HEK293 (cell line): ENCODE results near the gene GMPR.
A peak's percentile ranks its signal among the peaks of the same experiment; 100 is the strongest.

ENCODE experiments used
- CTCF ChIA-PET: fragments of 350-600 bp; formaldehyde crosslinking; extraction: SDS; loops from one replicate; lab custom pipeline; 2021; ENCODE audit warnings: antibody characterized with exemption; lab: Yijun Ruan, JAX
- POLR2A ChIA-PET: fragments of 300-600 bp; formaldehyde crosslinking; extraction: SDS; loops from one replicate; lab custom pipeline; 2020; ENCODE audit warnings: antibody characterized with exemption, inconsistent platforms; lab: Yijun Ruan, JAX
- H3K27ac ChIP-seq: fragments of 200-500 bp; sonication (Bioruptor generic); 2 replicates; pipeline ENCODE4 v1.5.1; 2014; ENCODE audit warnings: low read depth, low read length, control low read depth, inconsistent platforms; ENCODE audit errors: extremely low read depth
- H3K36me3 ChIP-seq, 2 experiments: fragments of 200-500 bp in 1 of 2; sonication (Bioruptor generic) in 1 of 2; 1 replicate in 1 of 2; 2 replicates in 1 of 2; pipeline ENCODE4 v1.5.1; 2014 to 2017; ENCODE audit warnings: inconsistent platforms in 2 of 2, low read length in 2 of 2; ENCODE audit not compliant: control insufficient read depth in 2 of 2, insufficient read depth in 1 of 2
- H3K4me1 ChIP-seq: fragments of 200-500 bp; sonication (Bioruptor generic); 2 replicates; pipeline ENCODE4 v1.5.1; 2014; ENCODE audit warnings: mild to moderate bottlenecking, low read length, inconsistent platforms; ENCODE audit not compliant: control insufficient read depth, insufficient read depth
- H3K4me3 ChIP-seq: 2 replicates; pipeline ENCODE4 v1.5.1; 2011; ENCODE audit warnings: low read depth, mild to moderate bottlenecking, control low read depth, low read length, moderate library complexity
- H3K9me3 ChIP-seq: fragments of 200-500 bp; sonication (Bioruptor generic); 2 replicates; pipeline ENCODE4 v1.5.1; 2014; ENCODE audit warnings: low read depth, low read length, inconsistent platforms; ENCODE audit not compliant: control insufficient read depth, insufficient read depth
- BCL11B ChIP-seq: fragments of 450-650 bp; formaldehyde crosslinking; IDR thresholded peaks from 2 replicates; pipeline ENCODE4 v1.5.1; 2016; ENCODE audit warnings: low read depth, missing biosample characterization, missing genetic modification characterization
- HOXA7 ChIP-seq: sonication (generic); formaldehyde crosslinking; IDR thresholded peaks from 2 replicates; pipeline ENCODE4 v1.8.1; 2022; ENCODE audit warnings: missing genetic modification reagents, borderline replicate concordance
- HOXD13 ChIP-seq: sonication (generic); formaldehyde crosslinking; IDR thresholded peaks from 2 replicates; pipeline ENCODE4 v1.8.0; 2022; ENCODE audit warnings: missing genetic modification reagents, borderline replicate concordance
- IKZF3 ChIP-seq: fragments of 450-650 bp; IDR thresholded peaks from 2 replicates; pipeline ENCODE4 v1.5.0; 2018; ENCODE audit warnings: missing biosample characterization, mild to moderate bottlenecking, missing genetic modification characterization, moderate library complexity
- PRDM2 ChIP-seq: fragments of 450-650 bp; formaldehyde crosslinking; IDR thresholded peaks from 2 replicates; pipeline ENCODE4 v1.5.1; 2016; ENCODE audit warnings: missing biosample characterization, missing genetic modification characterization, borderline replicate concordance
- PRDM4 ChIP-seq: fragments of 450-650 bp; formaldehyde crosslinking; IDR thresholded peaks from 2 replicates; pipeline ENCODE4 v1.5.1; 2017; ENCODE audit warnings: missing biosample characterization, missing genetic modification characterization
- SCRT1 ChIP-seq: fragments of 450-650 bp; formaldehyde crosslinking; IDR thresholded peaks from 2 replicates; pipeline ENCODE4 v1.5.1; 2016; ENCODE audit warnings: missing biosample characterization, missing genetic modification characterization, borderline replicate concordance
- ZBTB10 ChIP-seq: fragments of 450-650 bp; formaldehyde crosslinking; IDR thresholded peaks from 2 replicates; pipeline ENCODE4 v1.5.1; 2016; ENCODE audit warnings: missing biosample characterization, missing genetic modification characterization
- ZBTB20 ChIP-seq: fragments of 450-650 bp; formaldehyde crosslinking; IDR thresholded peaks from 2 replicates; pipeline ENCODE4 v1.5.1; 2016; ENCODE audit warnings: missing biosample characterization, missing genetic modification characterization
- ZNF114 ChIP-seq: fragments of 450-650 bp; formaldehyde crosslinking; IDR thresholded peaks from 2 replicates; pipeline ENCODE4 v1.5.0; 2017; ENCODE audit warnings: missing biosample characterization, missing genetic modification characterization
- ZNF280D ChIP-seq: fragments of 450-650 bp; formaldehyde crosslinking; IDR thresholded peaks from 2 replicates; pipeline ENCODE4 v1.5.1; 2016; ENCODE audit warnings: missing biosample characterization, missing genetic modification characterization
- ZNF354C ChIP-seq: fragments of 450-650 bp; formaldehyde crosslinking; IDR thresholded peaks from 2 replicates; pipeline ENCODE4 v1.5.1; 2016; ENCODE audit warnings: missing biosample characterization, missing genetic modification characterization, low read depth, borderline replicate concordance
- ZNF394 ChIP-seq: fragments of 450-650 bp; formaldehyde crosslinking; IDR thresholded peaks from 2 replicates; pipeline ENCODE4 v1.5.1; 2016; ENCODE audit warnings: missing biosample characterization, missing genetic modification characterization, mild to moderate bottlenecking, moderate library complexity, borderline replicate concordance
- ZNF596 ChIP-seq: fragments of 450-650 bp; IDR thresholded peaks from 2 replicates; pipeline ENCODE4 v1.5.0; 2018; ENCODE audit warnings: missing biosample characterization, mild to moderate bottlenecking, missing genetic modification characterization, moderate library complexity
- ZNF658 ChIP-seq: fragments of 450-650 bp; formaldehyde crosslinking; IDR thresholded peaks from 2 replicates; pipeline ENCODE4; 2016; ENCODE audit warnings: missing biosample characterization, missing genetic modification characterization
- ZSCAN16 ChIP-seq: fragments of 450-650 bp; formaldehyde crosslinking; IDR thresholded peaks from 2 replicates; pipeline ENCODE4 v1.5.1; 2016; ENCODE audit warnings: missing biosample characterization, missing genetic modification characterization
- ZSCAN4 ChIP-seq: fragments of 450-650 bp; formaldehyde crosslinking; IDR thresholded peaks from 2 replicates; pipeline ENCODE4 v1.5.1; 2017; ENCODE audit warnings: missing biosample characterization, missing genetic modification characterization

Gene GMPR

GRCh38 chr6:16286151-16286522 is 47.8 kb downstream of the GMPR start (continued):
- no peak for TF ChIP-seq PRDM2 (tag by site-specific recombination)
- no peak for TF ChIP-seq ZNF394 (tag by site-specific recombination)
- no peak for TF ChIP-seq HOXA7 (CRISPR knock-in tag)
- TF ChIP-seq BCL11B (tag by site-specific recombination) = no peak
- no peak for TF ChIP-seq ZNF114 (tag by site-specific recombination)
- peak; percentile 46; the same call in 1 of the 2 replicates for TF ChIP-seq IKZF3
- no peak for TF ChIP-seq ZBTB10 (tag by site-specific recombination)

- POLR2A ChIA-PET = no interaction called here
- Histone ChIP-seq H3K4me3 (no peak overlapping the region), H3K27ac (no peak overlapping the region), H3K9me3 (no peaks in the 10 kb centered on the region), H3K4me1 (no peaks in the 10 kb centered on the region), H3K36me3 (no peaks in the 10 kb centered on the region)
- TF ChIP-seq ZNF658 (tag by site-specific recombination) = no peak
- no peak for TF ChIP-seq ZSCAN4 (tag by site-specific recombination)
- no peak for TF ChIP-seq HOXD13 (CRISPR knock-in tag)
- TF ChIP-seq ZBTB20 (tag by site-specific recombination) = no peak
- no peak for TF ChIP-seq ZNF596 (tag by site-specific recombination)
- TF ChIP-seq ZNF114 (tag by site-specific recombination) = no peak
- TF ChIP-seq ZSCAN16 = no peak
- TF ChIP-seq ZNF354C (tag by site-specific recombination) = no peak
- no peak for TF ChIP-seq SCRT1 (tag by site-specific recombination)
- no peak for TF ChIP-seq PRDM4
- TF ChIP-seq ZNF280D (tag by site-specific recombination) = no peak
- CTCF ChIA-PET = interaction anchor here (0.6 kb wide), 1 partner anchor 222 kb away, joined by 3 read pairs; no protein-coding TSS in a partner anchor
Measured at GRCh38 chr6:16288163-16288562, 49.8 kb downstream of the GMPR start.
